GM18858 (cell line): ENCODE results near the gene CHTF8.

Experiments used
- ATAC-seq: cut with Tn5 transposase; IDR thresholded peaks from one replicate; pipeline ENCODE4 v1.9.1; 2021; ENCODE audit not compliant: unreplicated experiment

CHTF8 gene

GRCh38 chr16:69114346-69114975 is 17.9 kb downstream of the CHTF8 start:
- no peak for ATAC-seq

GRCh38 chr16:69113216-69113615 is 19.2 kb downstream of the CHTF8 start:
- no peak for ATAC-seq

- ATAC-seq = no peak
Observed at GRCh38 chr16:69112285-69113129, 19.9 kb downstream of the CHTF8 start.

GRCh38 chr16:69111876-69112230 is 20.5 kb downstream of the CHTF8 start:
- ATAC-seq = no peak

- ATAC-seq = no peak
Observed at GRCh38 chr16:69111216-69111875, 21.0 kb downstream of the CHTF8 start.

- no peak for ATAC-seq
Observed at GRCh38 chr16:69110406-69110805, 22.0 kb downstream of the CHTF8 start.

- ATAC-seq = no peak
Observed at GRCh38 chr16:69109486-69110270, 22.7 kb downstream of the CHTF8 start.

GRCh38 chr16:69108905-69109252 is 23.5 kb downstream of the CHTF8 start:
- no peak for ATAC-seq

GRCh38 chr16:69108064-69108904 is 24.1 kb downstream of the CHTF8 start:
- ATAC-seq = no peak

GRCh38 chr16:69107316-69107962 is 24.9 kb downstream of the CHTF8 start:
- no peak for ATAC-seq

- ATAC-seq = no peak
Observed at GRCh38 chr16:69106491-69107315, 25.7 kb downstream of the CHTF8 start.

GRCh38 chr16:69105501-69106361 is 26.7 kb downstream of the CHTF8 start, which contains the start of gene HAS3:
Gene HAS3, plus strand, starts transcription at chr16:69105653. Its CDS starts 3,743 bp downstream, at chr16:69109396.
- ATAC-seq = no peak

GRCh38 chr16:69100071-69100691 is 32.2 kb downstream of the CHTF8 start:
- no peak for ATAC-seq

- ATAC-seq = no peak
Observed at GRCh38 chr16:69095193-69095592, 37.2 kb downstream of the CHTF8 start.

GRCh38 chr16:69094501-69094900 is 37.9 kb downstream of the CHTF8 start:
- ATAC-seq = no peak

- no peak for ATAC-seq
Observed at GRCh38 chr16:69093974-69094373, 38.4 kb downstream of the CHTF8 start.

GRCh38 chr16:69089091-69089910 is 43.1 kb downstream of the CHTF8 start:
- no peak for ATAC-seq
